Neural cell (in vitro differentiated cells): Measurements from ENCODE around the gene CARD9. TPM values are rescaled to one million over a fixed set of nuclear protein-coding genes. Genes with fewer than 3 reads are reported as not detected.
"Not testable (repeated sequence)": the region's sequence is repeated elsewhere in the genome, so short reads cannot be mapped to it uniquely, and the experiment has no call there.

ENCODE experiments used
- H2AFZ ChIP-seq: fragments of 200-600, 300-800 bp; sonication (generic), shearing (Covaris generic); 2 replicates; pipeline ENCODE4 v1.6.0; 2014; ENCODE audit warnings: low read depth, mild to moderate bottlenecking, antibody characterized with exemption, low read length, moderate library complexity
- H3F3A ChIP-seq: fragments of 200-600 bp; shearing (Covaris generic); 2 replicates; pipeline ENCODE4 v1.6.1; 2016; ENCODE audit warnings: mild to moderate bottlenecking, moderate library complexity, mixed read lengths, antibody characterized with exemption, low read length; ENCODE audit not compliant: insufficient read depth, poor library complexity, severe bottlenecking
- H3K27ac ChIP-seq: fragments of 200-600, 300-800 bp; sonication (generic), shearing (Covaris generic); 2 replicates; pipeline ENCODE4 v1.5.1; 2014; ENCODE audit warnings: mild to moderate bottlenecking, low read length, moderate library complexity
- H3K27me3 ChIP-seq: fragments of 300-800, 200-600 bp; sonication (generic), shearing (Covaris generic); 2 replicates; pipeline ENCODE4 v1.6.0; 2014; ENCODE audit warnings: mild to moderate bottlenecking, low read depth, low read length, moderate library complexity; ENCODE audit not compliant: insufficient read depth
- H3K36me3 ChIP-seq: fragments of 300-800, 200-600 bp; sonication (generic), shearing (Covaris generic); 2 replicates; pipeline ENCODE4 v1.5.1; 2014; ENCODE audit warnings: mild to moderate bottlenecking, antibody characterized with exemption, low read length, moderate library complexity; ENCODE audit not compliant: insufficient read depth
- H3K4me2 ChIP-seq: fragments of 300-800, 200-600 bp; sonication (generic), shearing (Covaris generic); 2 replicates; pipeline ENCODE4 v1.6.0; 2014; ENCODE audit warnings: mild to moderate bottlenecking, low read length
- H3K4me3 ChIP-seq: fragments of 300-800, 200-600 bp; sonication (generic), shearing (Covaris generic); 2 replicates; pipeline ENCODE4 v1.5.1; 2014; ENCODE audit warnings: mild to moderate bottlenecking, low read length, moderate library complexity
- H3K79me2 ChIP-seq: fragments of 200-600 bp; shearing (Covaris generic); replicated peaks from 2 replicates; pipeline ENCODE4 v1.6.0; 2014; ENCODE audit warnings: mild to moderate bottlenecking, low read length, moderate library complexity; ENCODE audit not compliant: insufficient read depth
- H3K9ac ChIP-seq: fragments of 300-800, 200-600 bp; sonication (generic), shearing (Covaris generic); 2 replicates; pipeline ENCODE4 v1.6.1; 2016; ENCODE audit warnings: mild to moderate bottlenecking, low read length, mixed read lengths
- H3K9me2 ChIP-seq: fragments of 200-600 bp; shearing (Covaris generic); 2 replicates; pipeline ENCODE4 v1.6.1; 2016; ENCODE audit warnings: mild to moderate bottlenecking, low read length, mixed read lengths; ENCODE audit not compliant: insufficient read depth
- H3K9me3 ChIP-seq: fragments of 200-600, 300-800 bp; sonication (generic), shearing (Covaris generic); 2 replicates; pipeline ENCODE4 v1.6.1; 2016; ENCODE audit warnings: mild to moderate bottlenecking, mixed run types, low read length, moderate library complexity, mixed read lengths
- H4K20me1 ChIP-seq: fragments of 200-600 bp; shearing (Covaris generic); 2 replicates; pipeline ENCODE4 v1.6.1; 2016; ENCODE audit warnings: mild to moderate bottlenecking, mixed run types; ENCODE audit not compliant: insufficient read depth
- CTCF ChIP-seq: fragments of 450-650 bp; IDR thresholded peaks from 2 replicates; pipeline ENCODE4 v1.5.1; 2014; ENCODE audit warnings: antibody characterized with exemption, mild to moderate bottlenecking, moderate library complexity; ENCODE audit not compliant: poor library complexity, severe bottlenecking
- EP300 ChIP-seq: fragments of 450-650 bp; conservative IDR thresholded peaks from 2 replicates; pipeline ENCODE4 v1.6.1; 2014; ENCODE audit warnings: antibody characterized with exemption, mild to moderate bottlenecking, moderate library complexity; ENCODE audit not compliant: poor library complexity, severe bottlenecking
- EZH2 ChIP-seq: fragments of 200-600, 300-800 bp; shearing (Covaris generic), sonication (generic); IDR thresholded peaks from 2 replicates; pipeline ENCODE4 v1.6.1; 2014; ENCODE audit warnings: antibody characterized with exemption, low read length, borderline replicate concordance, mild to moderate bottlenecking; ENCODE audit not compliant: insufficient read depth, poor library complexity, severe bottlenecking
- MXI1 ChIP-seq: fragments of 450-650 bp; conservative IDR thresholded peaks from 2 replicates; pipeline ENCODE4 v1.6.1; 2014; ENCODE audit warnings: antibody characterized with exemption, mild to moderate bottlenecking; ENCODE audit not compliant: poor library complexity, severe bottlenecking
- POLR2AphosphoS5 ChIP-seq: IDR thresholded peaks from 2 replicates; pipeline ENCODE4 v1.6.1; 2012
- RAD21 ChIP-seq: fragments of 450-650 bp; conservative IDR thresholded peaks from 2 replicates; pipeline ENCODE4 v1.6.1; 2014; ENCODE audit warnings: antibody characterized with exemption, mild to moderate bottlenecking, moderate library complexity
- SMC3 ChIP-seq: fragments of 450-650 bp; conservative IDR thresholded peaks from 2 replicates; pipeline ENCODE4 v1.6.1; 2014; ENCODE audit warnings: antibody characterized with exemption, mild to moderate bottlenecking, moderate library complexity; ENCODE audit not compliant: poor library complexity
- TAF1 ChIP-seq: IDR thresholded peaks from 2 replicates; pipeline ENCODE4 v1.6.1; 2012; ENCODE audit warnings: low read depth
- polyA plus RNA-seq: library from polyadenylated mRNA; depleted of rRNA; stranded (reverse); fragments of >200 nt; gene quantifications from 2 replicates; pipeline ENCODE4 v1.2.3, GENCODE V29; 2014
- TF ChIP-seq, protein P1 (sequence below): IDR thresholded peaks from 2 replicates; pipeline ENCODE4 v1.6.1; 2012; ENCODE audit warnings: borderline replicate concordance

Gene CARD9
- polyA plus RNA-seq, 1 donor from 2014 or later, result 0.77 TPM

DNA sequence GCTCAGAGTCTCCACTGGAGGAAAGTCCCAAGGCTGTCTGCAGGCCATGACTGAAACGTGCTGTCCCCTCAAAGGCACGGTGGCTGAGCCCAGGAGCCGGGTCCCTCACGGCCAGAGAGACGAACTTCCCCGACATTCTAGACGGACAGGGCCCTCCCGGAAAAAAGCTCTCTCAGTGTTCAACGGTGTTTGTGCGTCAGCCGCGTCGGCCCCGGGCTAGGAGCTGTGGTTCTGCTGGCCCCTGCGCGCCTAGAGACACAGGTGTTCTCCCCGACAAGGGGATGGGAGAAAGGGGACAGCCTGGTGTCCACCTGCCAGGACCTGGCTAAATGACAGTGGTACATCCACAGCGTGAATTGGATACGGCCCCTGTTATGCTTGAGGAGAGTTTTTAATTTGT is 51.9 kb downstream of the CARD9 start:
- H3K36me3 ChIP-seq, result no peaks in the 10 kb centered on the region
- TF ChIP-seq SMC3 (no peak), MXI1 (no peak), POLR2AphosphoS5 (no peak), EP300 (no peak), TAF1 (no peak), RAD21 (no peak), EZH2 (no peak), CTCF (no peak)
- TF ChIP-seq, protein P1, sequence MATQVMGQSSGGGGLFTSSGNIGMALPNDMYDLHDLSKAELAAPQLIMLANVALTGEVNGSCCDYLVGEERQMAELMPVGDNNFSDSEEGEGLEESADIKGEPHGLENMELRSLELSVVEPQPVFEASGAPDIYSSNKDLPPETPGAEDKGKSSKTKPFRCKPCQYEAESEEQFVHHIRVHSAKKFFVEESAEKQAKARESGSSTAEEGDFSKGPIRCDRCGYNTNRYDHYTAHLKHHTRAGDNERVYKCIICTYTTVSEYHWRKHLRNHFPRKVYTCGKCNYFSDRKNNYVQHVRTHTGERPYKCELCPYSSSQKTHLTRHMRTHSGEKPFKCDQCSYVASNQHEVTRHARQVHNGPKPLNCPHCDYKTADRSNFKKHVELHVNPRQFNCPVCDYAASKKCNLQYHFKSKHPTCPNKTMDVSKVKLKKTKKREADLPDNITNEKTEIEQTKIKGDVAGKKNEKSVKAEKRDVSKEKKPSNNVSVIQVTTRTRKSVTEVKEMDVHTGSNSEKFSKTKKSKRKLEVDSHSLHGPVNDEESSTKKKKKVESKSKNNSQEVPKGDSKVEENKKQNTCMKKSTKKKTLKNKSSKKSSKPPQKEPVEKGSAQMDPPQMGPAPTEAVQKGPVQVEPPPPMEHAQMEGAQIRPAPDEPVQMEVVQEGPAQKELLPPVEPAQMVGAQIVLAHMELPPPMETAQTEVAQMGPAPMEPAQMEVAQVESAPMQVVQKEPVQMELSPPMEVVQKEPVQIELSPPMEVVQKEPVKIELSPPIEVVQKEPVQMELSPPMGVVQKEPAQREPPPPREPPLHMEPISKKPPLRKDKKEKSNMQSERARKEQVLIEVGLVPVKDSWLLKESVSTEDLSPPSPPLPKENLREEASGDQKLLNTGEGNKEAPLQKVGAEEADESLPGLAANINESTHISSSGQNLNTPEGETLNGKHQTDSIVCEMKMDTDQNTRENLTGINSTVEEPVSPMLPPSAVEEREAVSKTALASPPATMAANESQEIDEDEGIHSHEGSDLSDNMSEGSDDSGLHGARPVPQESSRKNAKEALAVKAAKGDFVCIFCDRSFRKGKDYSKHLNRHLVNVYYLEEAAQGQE, result no peak
- H4K20me1 ChIP-seq, result no peaks in the 10 kb centered on the region
- H2AFZ ChIP-seq, result no peak overlapping the region
- no peak overlapping the region for H3K27ac ChIP-seq
- no peak overlapping the region for H3K9ac ChIP-seq
- H3K9me3 ChIP-seq, result no peaks in the 10 kb centered on the region
- H3K9me2 ChIP-seq, result no peaks in the 10 kb centered on the region
- H3K4me2 ChIP-seq, result no peak overlapping the region
- H3K27me3 ChIP-seq, result no peaks in the 10 kb centered on the region
- H3K79me2 ChIP-seq, result no peaks in the 10 kb centered on the region
- H3F3A ChIP-seq, result no peaks in the 10 kb centered on the region
- H3K4me3 ChIP-seq, result no peak overlapping the region

DNA sequence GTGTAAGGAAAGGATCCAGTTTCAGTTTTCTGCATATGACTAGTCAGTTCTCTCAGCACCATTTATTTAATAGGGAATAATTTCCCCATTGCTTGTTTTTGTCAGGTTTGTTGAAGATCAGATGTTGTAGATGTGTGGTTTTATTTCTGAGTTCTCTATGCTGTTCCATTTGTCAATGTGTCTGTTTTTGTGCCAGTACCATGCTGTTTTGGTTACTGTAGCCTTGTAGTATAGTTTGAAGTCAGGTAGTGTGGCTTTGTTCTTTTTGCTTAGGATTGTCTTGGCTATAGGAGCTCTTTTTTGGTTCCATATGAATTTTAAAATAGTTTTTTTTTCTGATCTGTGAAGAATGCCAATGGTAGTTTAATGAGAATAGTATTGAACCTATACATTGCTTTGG is 52.5 kb downstream of the CARD9 start:
- H3K4me2 ChIP-seq, H2AFZ ChIP-seq, H3K9ac ChIP-seq, H3K4me3 ChIP-seq, H4K20me1 ChIP-seq, H3K9me2 ChIP-seq, H3K79me2 ChIP-seq, H3K9me3 ChIP-seq, H3F3A ChIP-seq, H3K27ac ChIP-seq, H3K36me3 ChIP-seq, H3K27me3 ChIP-seq: not testable (repeated sequence)

DNA sequence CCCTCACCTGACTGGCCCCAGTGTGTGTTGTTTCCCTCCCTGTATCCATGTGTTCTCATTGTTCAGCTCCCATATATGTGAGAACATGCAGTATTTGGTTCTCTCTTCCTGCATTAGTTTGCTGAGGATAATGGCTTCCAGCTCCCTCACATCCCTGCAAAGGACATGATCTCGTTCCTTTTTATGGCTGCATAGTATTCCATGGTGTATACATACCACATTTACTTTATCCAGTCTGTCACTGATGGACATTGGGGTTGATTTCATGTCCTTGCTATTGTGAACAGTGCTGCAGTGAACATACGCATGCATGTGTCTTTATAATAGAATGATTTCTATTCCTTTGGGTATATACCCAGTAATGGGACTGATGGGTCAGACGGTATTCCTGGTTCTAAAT is 53.5 kb downstream of the CARD9 start:
- H3K4me3 ChIP-seq, H4K20me1 ChIP-seq, H3K27me3 ChIP-seq, H3K36me3 ChIP-seq, H3K27ac ChIP-seq, H2AFZ ChIP-seq, H3K9ac ChIP-seq, H3K9me3 ChIP-seq, H3K4me2 ChIP-seq, H3K9me2 ChIP-seq, H3F3A ChIP-seq, H3K79me2 ChIP-seq: not testable (repeated sequence)

GRCh38 chr9:136319244-136319643 is 54.2 kb downstream of the CARD9 start:
- H3F3A ChIP-seq, H3K9ac ChIP-seq, H3K4me2 ChIP-seq, H3K79me2 ChIP-seq, H3K27me3 ChIP-seq, H3K27ac ChIP-seq, H2AFZ ChIP-seq, H3K36me3 ChIP-seq, H3K9me3 ChIP-seq, H3K9me2 ChIP-seq, H3K4me3 ChIP-seq, H4K20me1 ChIP-seq: not testable (repeated sequence)
